Measurements from ENCODE around the gene ATP1B1. TPM values are rescaled to one million over a fixed set of nuclear protein-coding genes. Genes with fewer than 3 reads are reported as not detected.

ATP1B1 gene
- total RNA-seq, 1 experiment from 2014 or later = 48.6 TPM

- Histone ChIP-seq H2AFZ (ENCODE audit: low read depth, low read length, poor library complexity, severe bottlenecking) (no peak overlapping the region), H3K9me3 (ENCODE audit: control insufficient read depth in 1 of 2, insufficient read depth in 1 of 2, low read depth in 1 of 2, low read length in 2 of 2) (no peaks in the 10 kb centered on the region), H3K27ac (ENCODE audit: low read depth, low read length) (no peak overlapping the region), H3K9ac (ENCODE audit: low read length) (no peak overlapping the region), H3K4me1 (ENCODE audit: control insufficient read depth in 1 of 2, insufficient read depth in 2 of 2, low read length in 2 of 2) (peaks cover 17 to 21% of the 10 kb centered on the region in 2 experiments), H3K36me3 (ENCODE audit: control insufficient read depth in 1 of 2, insufficient read depth in 2 of 2, low read length in 2 of 2) (no peaks in the 10 kb centered on the region), H3K27me3 (ENCODE audit: insufficient read depth, low read length) (no peaks in the 10 kb centered on the region), H4K20me1 (ENCODE audit: insufficient read depth) (no peaks in the 10 kb centered on the region), H3K79me2 (ENCODE audit: insufficient read depth, low read length) (no peaks in the 10 kb centered on the region), H3K9me2 (ENCODE audit: insufficient read depth) (no peaks in the 10 kb centered on the region), H3K4me3 (replicated peaks in 1 of 2; ENCODE audit: low read depth in 1 of 2, low read length in 2 of 2) (no peak overlapping the region), H3K4me2 (ENCODE audit: low read length) (no peak overlapping the region)
- ChIA-PET CTCF (no interaction called here), POLR2A (no interaction called here), RAD21 (ENCODE audit: low non-redundant PET in 1 of 2, low total read pairs in 2 of 2, uncharacterized antibody in 2 of 2, unreplicated experiment in 2 of 2) (no interaction called here)
- TF ChIP-seq ATF3 (IDR thresholded peaks at IDR 0.05) (no peak), RAD21 (IDR thresholded peaks at IDR 0.05; ENCODE audit: low read depth) (no peak), SRF (IDR thresholded peaks at IDR 0.05; ENCODE audit: low read depth) (no peak), JUND (IDR thresholded peaks at IDR 0.05) (no peak), FOSL1 (IDR thresholded peaks at IDR 0.05; ENCODE audit: low read depth) (no peak), ZFX (IDR thresholded peaks at IDR 0.05) (no peak), CBX3 (IDR thresholded peaks at IDR 0.05; ENCODE audit: low read depth) (no peak), CEBPB (IDR thresholded peaks at IDR 0.05; ENCODE audit: low read depth) (no peak), MAX (IDR thresholded peaks at IDR 0.05) (no peak), EGR1 (IDR thresholded peaks at IDR 0.05; ENCODE audit: low read depth) (no peak), ELF1 (IDR thresholded peaks at IDR 0.05; ENCODE audit: borderline replicate concordance, low read depth) (no peak), ZNF274 (IDR thresholded peaks at IDR 0.05; ENCODE audit: low read depth, low read length) (no peak), POLR2AphosphoS5 (IDR thresholded peaks at IDR 0.05; ENCODE audit: low read depth, low read length) (no peak), EZH2 (IDR thresholded peaks at IDR 0.05) (no peak)
- TF ChIP-seq, protein P1, sequence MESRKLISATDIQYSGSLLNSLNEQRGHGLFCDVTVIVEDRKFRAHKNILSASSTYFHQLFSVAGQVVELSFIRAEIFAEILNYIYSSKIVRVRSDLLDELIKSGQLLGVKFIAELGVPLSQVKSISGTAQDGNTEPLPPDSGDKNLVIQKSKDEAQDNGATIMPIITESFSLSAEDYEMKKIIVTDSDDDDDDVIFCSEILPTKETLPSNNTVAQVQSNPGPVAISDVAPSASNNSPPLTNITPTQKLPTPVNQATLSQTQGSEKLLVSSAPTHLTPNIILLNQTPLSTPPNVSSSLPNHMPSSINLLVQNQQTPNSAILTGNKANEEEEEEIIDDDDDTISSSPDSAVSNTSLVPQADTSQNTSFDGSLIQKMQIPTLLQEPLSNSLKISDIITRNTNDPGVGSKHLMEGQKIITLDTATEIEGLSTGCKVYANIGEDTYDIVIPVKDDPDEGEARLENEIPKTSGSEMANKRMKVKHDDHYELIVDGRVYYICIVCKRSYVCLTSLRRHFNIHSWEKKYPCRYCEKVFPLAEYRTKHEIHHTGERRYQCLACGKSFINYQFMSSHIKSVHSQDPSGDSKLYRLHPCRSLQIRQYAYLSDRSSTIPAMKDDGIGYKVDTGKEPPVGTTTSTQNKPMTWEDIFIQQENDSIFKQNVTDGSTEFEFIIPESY (IDR thresholded peaks at IDR 0.05; ENCODE audit: extremely low read depth, insufficient replicate concordance, low read length) = no peak
- TF ChIP-seq, protein P2, sequence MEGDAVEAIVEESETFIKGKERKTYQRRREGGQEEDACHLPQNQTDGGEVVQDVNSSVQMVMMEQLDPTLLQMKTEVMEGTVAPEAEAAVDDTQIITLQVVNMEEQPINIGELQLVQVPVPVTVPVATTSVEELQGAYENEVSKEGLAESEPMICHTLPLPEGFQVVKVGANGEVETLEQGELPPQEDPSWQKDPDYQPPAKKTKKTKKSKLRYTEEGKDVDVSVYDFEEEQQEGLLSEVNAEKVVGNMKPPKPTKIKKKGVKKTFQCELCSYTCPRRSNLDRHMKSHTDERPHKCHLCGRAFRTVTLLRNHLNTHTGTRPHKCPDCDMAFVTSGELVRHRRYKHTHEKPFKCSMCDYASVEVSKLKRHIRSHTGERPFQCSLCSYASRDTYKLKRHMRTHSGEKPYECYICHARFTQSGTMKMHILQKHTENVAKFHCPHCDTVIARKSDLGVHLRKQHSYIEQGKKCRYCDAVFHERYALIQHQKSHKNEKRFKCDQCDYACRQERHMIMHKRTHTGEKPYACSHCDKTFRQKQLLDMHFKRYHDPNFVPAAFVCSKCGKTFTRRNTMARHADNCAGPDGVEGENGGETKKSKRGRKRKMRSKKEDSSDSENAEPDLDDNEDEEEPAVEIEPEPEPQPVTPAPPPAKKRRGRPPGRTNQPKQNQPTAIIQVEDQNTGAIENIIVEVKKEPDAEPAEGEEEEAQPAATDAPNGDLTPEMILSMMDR (IDR thresholded peaks at IDR 0.05 in 2 of 3, conservative IDR thresholded peaks at IDR 0.05 in 1 of 3; ENCODE audit: borderline replicate concordance in 1 of 3, insufficient read depth in 1 of 3, low read depth in 2 of 3, low read length in 2 of 3) = no peak
- DNase-seq (ENCODE audit: low read depth, low spot score) = no peak
- BruUV-seq (replicated peaks) = no TSS peak
- intact Hi-C loops (cut with micrococcal nuclease) = no loop called here
- ATAC-seq = no peak
Measured at GRCh38 chr1:169098380-169098779, 8.1 kb upstream of the ATP1B1 start.
